ENCODE data around the gene HJV.

HJV gene

DNA sequence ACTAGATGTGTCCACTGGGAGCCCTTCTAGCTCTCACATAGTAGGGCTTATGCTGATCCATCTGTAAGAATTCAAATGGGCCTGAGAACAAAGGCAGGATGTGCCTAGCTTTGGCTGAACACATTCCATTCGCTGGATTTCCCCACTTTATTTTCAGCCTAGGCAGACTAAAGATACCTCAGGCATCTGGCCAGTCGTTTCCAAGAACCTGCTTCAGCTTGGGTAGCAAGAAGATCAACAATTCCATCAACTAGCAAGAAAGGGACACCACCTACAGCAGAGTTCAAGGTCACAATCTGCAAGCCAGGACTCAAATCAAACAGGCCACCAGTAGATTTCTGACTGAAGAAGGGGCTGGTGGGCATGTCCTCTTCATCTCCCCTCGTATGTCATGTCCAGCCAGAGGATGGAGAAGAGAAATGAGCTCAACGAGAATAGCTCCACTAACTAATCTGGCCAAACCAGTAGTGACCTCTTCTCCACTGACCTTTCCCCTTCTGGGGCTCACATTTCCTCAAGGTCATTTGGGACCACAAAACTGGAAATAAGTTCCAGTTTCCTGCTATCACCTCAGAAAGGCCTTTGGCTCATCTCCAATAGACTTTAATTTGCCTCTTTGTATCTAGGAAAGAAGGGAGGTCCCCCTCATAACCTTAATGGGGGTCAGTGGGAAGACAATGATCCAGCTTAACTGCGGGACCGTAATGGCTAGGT lies 39.4 kb downstream of the HJV start:
- Histone ChIP-seq H3K4me3 (ENCODE audit: control insufficient read depth in 1 of 7, extremely low read depth in 1 of 7, insufficient read depth in 4 of 7, low read depth in 2 of 7, low read length in 6 of 7) (no peak overlapping the region), H3K27ac (ENCODE audit: insufficient read depth in 1 of 2, low read depth in 1 of 2, low read length in 2 of 2, poor library complexity in 1 of 2, severe bottlenecking in 2 of 2) (no peak overlapping the region), H3K27me3 (replicated peaks in 2 of 5; ENCODE audit: control insufficient read depth in 4 of 5, insufficient read depth in 5 of 5, low read length in 4 of 5) (no peaks in the 10 kb centered on the region), H3K36me3 (ENCODE audit: control insufficient read depth in 4 of 4, insufficient read depth in 4 of 4, low read length in 3 of 4) (peaks cover 0 to 2% (median 0%) of the 10 kb centered on the region in 4 experiments), H3K4me1 (ENCODE audit: control extremely low read depth in 1 of 4, control insufficient read depth in 4 of 4, insufficient read depth in 4 of 4, low read length in 3 of 4) (peaks cover 45 to 66% (median 59%) of the 10 kb centered on the region in 4 experiments), H3K9me3 (ENCODE audit: control extremely low read depth in 1 of 5, control insufficient read depth in 4 of 5, insufficient read depth in 2 of 5, low read depth in 1 of 5, low read length in 4 of 5) (no peaks in the 10 kb centered on the region)
- DNase-seq: no peak
- ChIA-PET POLR2A (interaction anchor here (1.0 kb wide), 1 partner anchor 16 kb away, joined by 4 read pairs; no protein-coding TSS in a partner anchor), CTCF (interaction anchor here (0.8 to 10.6 kb wide), 6 partner anchors 9 to 50 kb away, joined by 3 to 242 read pairs (median 4); partner anchors contain the start of gene TXNIP)
- 95% methylated on average over 5 of the region's 6 CpGs for WGBS (ENCODE audit: insufficient coverage)

DNA sequence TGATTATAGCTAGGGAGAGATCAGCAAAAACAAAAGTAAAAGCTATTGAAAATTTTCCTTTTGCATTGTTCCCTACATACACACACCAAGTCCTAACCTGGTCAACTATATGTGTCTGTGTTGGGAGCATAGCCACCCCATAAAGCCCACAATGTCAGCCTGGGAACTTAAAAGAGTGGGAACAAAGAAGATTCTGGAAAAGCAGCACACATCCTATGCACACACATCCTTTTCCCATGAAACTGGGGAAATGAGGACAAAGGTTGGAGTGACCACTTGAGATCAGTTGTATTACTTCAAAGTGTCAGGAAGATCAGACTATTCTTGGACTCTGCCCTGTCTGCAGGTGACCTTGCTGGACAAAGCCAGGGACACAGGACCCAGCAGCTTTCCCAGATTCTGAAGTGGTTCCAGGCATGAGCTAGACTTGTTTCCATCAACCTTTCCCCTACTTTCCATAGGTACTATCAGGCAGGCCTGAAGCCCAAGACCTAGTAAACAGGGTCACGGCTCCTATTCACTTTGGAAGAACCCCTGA lies 41.0 kb downstream of the HJV start:
- peak overlapping the region in 4 of 7 experiments; percentile 5 to 50 (median 40) for H3K4me3 ChIP-seq (ENCODE audit: control insufficient read depth in 1 of 7, extremely low read depth in 1 of 7, insufficient read depth in 4 of 7, low read depth in 2 of 7, low read length in 6 of 7)
- DNase-seq: no peak
- peaks cover 41 to 60% (median 53%) of the 10 kb centered on the region in 4 experiments for H3K4me1 ChIP-seq (ENCODE audit: control extremely low read depth in 1 of 4, control insufficient read depth in 4 of 4, insufficient read depth in 4 of 4, low read length in 3 of 4)
- ChIA-PET CTCF (interaction anchor here (1.3 to 10.6 kb wide), 7 partner anchors 12 to 135 kb away, joined by 5 to 242 read pairs (median 13); partner anchors contain the start of genes LIX1L, NUDT17, RBM8A and TXNIP), POLR2A (interaction anchor here (2.7 kb wide), 1 partner anchor 27 kb away, joined by 10 read pairs; no protein-coding TSS in a partner anchor)
- H3K27ac ChIP-seq (ENCODE audit: insufficient read depth in 1 of 2, low read depth in 1 of 2, low read length in 2 of 2, poor library complexity in 1 of 2, severe bottlenecking in 2 of 2): peak overlapping the region; percentile 77 to 94
- H3K36me3 ChIP-seq (ENCODE audit: control insufficient read depth in 4 of 4, insufficient read depth in 4 of 4, low read length in 3 of 4): peaks cover 0 to 2% (median under 1%) of the 10 kb centered on the region in 4 experiments
- no peaks in the 10 kb centered on the region for H3K27me3 ChIP-seq (replicated peaks in 2 of 5; ENCODE audit: control insufficient read depth in 4 of 5, insufficient read depth in 5 of 5, low read length in 4 of 5)
- 90% methylated on average over 1 of the region's 1 CpG for WGBS (ENCODE audit: insufficient coverage)
- H3K9me3 ChIP-seq (ENCODE audit: control extremely low read depth in 1 of 5, control insufficient read depth in 4 of 5, insufficient read depth in 2 of 5, low read depth in 1 of 5, low read length in 4 of 5): no peaks in the 10 kb centered on the region

DNA sequence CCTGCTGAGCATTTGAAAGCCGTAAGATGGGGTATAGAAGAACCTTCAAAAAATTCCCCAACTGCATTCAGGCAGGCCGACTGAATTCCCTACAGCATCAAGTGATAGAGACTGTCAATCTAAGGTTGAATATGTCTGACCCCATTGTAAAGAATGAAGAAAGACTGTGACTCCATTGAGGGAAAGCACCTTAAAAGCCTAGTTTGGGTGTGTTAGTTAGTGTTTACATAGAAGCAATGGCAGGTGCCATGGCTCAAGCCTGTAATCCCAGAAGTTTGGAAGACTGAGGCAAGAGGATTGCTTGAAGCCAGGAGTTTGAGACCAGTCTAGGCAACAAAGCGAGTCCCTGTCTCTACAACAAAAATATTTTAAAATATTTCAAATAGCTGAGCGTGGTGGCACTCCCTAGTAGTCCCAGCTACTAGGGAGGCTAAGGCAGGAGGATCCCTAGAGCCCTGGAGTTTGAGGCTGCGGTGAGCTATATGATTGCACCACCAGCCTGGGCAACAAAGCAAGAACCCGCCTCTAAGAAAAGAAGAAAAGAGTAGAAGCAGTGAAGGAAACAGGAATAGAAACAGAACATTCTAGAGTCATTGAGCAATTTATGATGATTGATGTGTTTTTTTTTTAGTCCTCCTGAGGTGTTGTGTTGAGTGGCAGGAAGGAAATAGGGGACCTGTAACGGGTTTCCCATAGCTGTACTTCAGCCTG lies 41.6 kb downstream of the HJV start:
- Histone ChIP-seq H3K36me3 (ENCODE audit: control insufficient read depth in 4 of 4, insufficient read depth in 4 of 4, low read length in 3 of 4) (peaks cover 0 to 6% (median 3%) of the 10 kb centered on the region in 4 experiments), H3K27ac (ENCODE audit: insufficient read depth in 1 of 2, low read depth in 1 of 2, low read length in 2 of 2, poor library complexity in 1 of 2, severe bottlenecking in 2 of 2) (peak overlapping the region; percentile 77 to 94), H3K4me3 (ENCODE audit: control insufficient read depth in 1 of 7, extremely low read depth in 1 of 7, insufficient read depth in 4 of 7, low read depth in 2 of 7, low read length in 6 of 7) (peak overlapping the region in 4 of 7 experiments; percentile 16 to 52 (median 49)), H3K4me1 (ENCODE audit: control extremely low read depth in 1 of 4, control insufficient read depth in 4 of 4, insufficient read depth in 4 of 4, low read length in 3 of 4) (peaks cover 39 to 54% (median 47%) of the 10 kb centered on the region in 4 experiments), H3K27me3 (replicated peaks in 2 of 5; ENCODE audit: control insufficient read depth in 4 of 5, insufficient read depth in 5 of 5, low read length in 4 of 5) (no peaks in the 10 kb centered on the region), H3K9me3 (ENCODE audit: control extremely low read depth in 1 of 5, control insufficient read depth in 4 of 5, insufficient read depth in 2 of 5, low read depth in 1 of 5, low read length in 4 of 5) (no peaks in the 10 kb centered on the region)
- POLR2A ChIA-PET: interaction anchor here (0.8 to 2.7 kb wide), 6 partner anchors 17 to 62 kb away, joined by 4 to 10 read pairs (median 4); partner anchors contain the start of genes LIX1L, PEX11B and TXNIP
- CTCF ChIA-PET: interaction anchor here (1.0 to 10.6 kb wide), 12 partner anchors 12 to 134 kb away, joined by 3 to 242 read pairs (median 12); partner anchors contain the start of genes ANKRD34A, HJV, LIX1L and NUDT17
- DNase-seq: peak in 2 of 3 donors; percentile 62 to 69
- 16% methylated on average over 4 of the region's 7 CpGs for WGBS (ENCODE audit: insufficient coverage)

- Histone ChIP-seq H3K4me3 (ENCODE audit: control insufficient read depth in 1 of 7, extremely low read depth in 1 of 7, insufficient read depth in 4 of 7, low read depth in 2 of 7, low read length in 6 of 7) (peak overlapping the region in 6 of 7 experiments; percentile 23 to 50 (median 34)), H3K36me3 (ENCODE audit: control insufficient read depth in 4 of 4, insufficient read depth in 4 of 4, low read length in 3 of 4) (peaks cover 0 to 6% (median 3%) of the 10 kb centered on the region in 4 experiments), H3K27ac (ENCODE audit: insufficient read depth in 1 of 2, low read depth in 1 of 2, low read length in 2 of 2, poor library complexity in 1 of 2, severe bottlenecking in 2 of 2) (peak overlapping the region; percentile 77 to 94), H3K27me3 (replicated peaks in 2 of 5; ENCODE audit: control insufficient read depth in 4 of 5, insufficient read depth in 5 of 5, low read length in 4 of 5) (no peaks in the 10 kb centered on the region), H3K9me3 (ENCODE audit: control extremely low read depth in 1 of 5, control insufficient read depth in 4 of 5, insufficient read depth in 2 of 5, low read depth in 1 of 5, low read length in 4 of 5) (no peaks in the 10 kb centered on the region), H3K4me1 (ENCODE audit: control extremely low read depth in 1 of 4, control insufficient read depth in 4 of 4, insufficient read depth in 4 of 4, low read length in 3 of 4) (peaks cover 34 to 53% (median 46%) of the 10 kb centered on the region in 4 experiments)
- ChIA-PET CTCF (interaction anchor here (1.0 to 10.6 kb wide), 16 partner anchors 11 to 133 kb away, joined by 3 to 242 read pairs (median 10); partner anchors contain the start of genes ANKRD34A, HJV, LIX1L and NUDT17), POLR2A (interaction anchor here (0.8 to 2.7 kb wide), 6 partner anchors 17 to 61 kb away, joined by 4 to 10 read pairs (median 4); partner anchors contain the start of genes LIX1L, PEX11B and TXNIP)
- DNase-seq: peak; percentile 94 to 97 (median 97)
- 22% methylated on average over 7 of the region's 9 CpGs for WGBS (ENCODE audit: insufficient coverage)
Measured at GRCh38 chr1:145978854-145979745, 42.4 kb downstream of the HJV start.

- H3K4me3 ChIP-seq (ENCODE audit: control insufficient read depth in 1 of 7, extremely low read depth in 1 of 7, insufficient read depth in 4 of 7, low read depth in 2 of 7, low read length in 6 of 7): peak overlapping the region in 3 of 7 experiments; percentile 28 to 40 (median 39)
- no peaks in the 10 kb centered on the region for H3K9me3 ChIP-seq (ENCODE audit: control extremely low read depth in 1 of 5, control insufficient read depth in 4 of 5, insufficient read depth in 2 of 5, low read depth in 1 of 5, low read length in 4 of 5)
- peaks cover 34 to 51% (median 46%) of the 10 kb centered on the region in 4 experiments for H3K4me1 ChIP-seq (ENCODE audit: control extremely low read depth in 1 of 4, control insufficient read depth in 4 of 4, insufficient read depth in 4 of 4, low read length in 3 of 4)
- no peak for DNase-seq
- H3K36me3 ChIP-seq (ENCODE audit: control insufficient read depth in 4 of 4, insufficient read depth in 4 of 4, low read length in 3 of 4): peaks cover 0 to 6% (median 3%) of the 10 kb centered on the region in 4 experiments
- no peaks in the 10 kb centered on the region for H3K27me3 ChIP-seq (replicated peaks in 2 of 5; ENCODE audit: control insufficient read depth in 4 of 5, insufficient read depth in 5 of 5, low read length in 4 of 5)
- ChIA-PET CTCF (interaction anchor here (1.0 to 10.6 kb wide), 13 partner anchors 10 to 131 kb away, joined by 3 to 242 read pairs (median 11); partner anchors contain the start of genes ANKRD34A, NUDT17, PEX11B and POLR3GL), POLR2A (interaction anchor here (2.7 kb wide), 1 partner anchor 29 kb away, joined by 10 read pairs; no protein-coding TSS in a partner anchor)
- peak overlapping the region; percentile 77 to 94 for H3K27ac ChIP-seq (ENCODE audit: insufficient read depth in 1 of 2, low read depth in 1 of 2, low read length in 2 of 2, poor library complexity in 1 of 2, severe bottlenecking in 2 of 2)
Measured at GRCh38 chr1:145978471-145978853, 43.1 kb downstream of the HJV start.
